ENCODE results near the gene RANGAP1.
A peak's percentile ranks its signal among the peaks of the same experiment; 100 is the strongest.

Gene RANGAP1

GRCh38 chr22:41231369-41231768, 54.6 kb downstream of the RANGAP1 start:
- no peak for DNase-seq

GRCh38 chr22:41230401-41230785, 55.6 kb downstream of the RANGAP1 start:
- no peak for DNase-seq

DNA sequence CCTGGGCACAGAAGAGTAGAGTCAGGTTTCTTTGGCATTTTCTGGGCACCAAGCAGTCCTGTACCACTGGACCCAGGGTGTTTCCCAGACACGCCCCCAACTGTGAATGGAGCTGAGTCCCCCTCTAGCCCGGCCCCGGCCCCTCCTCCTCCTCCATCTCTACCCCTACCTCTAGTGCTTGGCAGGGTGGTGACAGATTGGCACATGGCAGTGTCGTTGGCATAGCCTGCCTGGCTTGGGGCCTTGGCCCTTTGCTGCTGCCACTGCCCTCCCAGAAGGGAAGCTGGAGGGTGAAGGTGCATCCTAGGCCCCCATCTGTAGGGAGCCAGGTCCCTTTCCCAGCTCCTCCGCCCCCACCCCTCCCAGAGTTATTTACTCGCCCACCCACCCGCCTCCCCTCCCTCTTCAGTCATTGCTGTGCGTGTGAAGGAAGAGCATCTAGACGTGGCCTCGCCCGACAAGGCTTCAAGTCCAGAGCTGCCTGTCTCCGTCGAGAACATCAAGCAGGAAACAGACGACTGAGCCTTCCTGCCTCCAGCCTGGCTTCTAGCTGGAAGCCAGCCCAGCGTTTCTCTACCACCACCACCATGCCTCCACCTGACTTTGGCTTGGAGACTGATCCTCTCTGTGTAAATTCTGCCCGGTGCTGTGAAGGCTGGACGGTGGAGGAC, 56.1 kb downstream of the RANGAP1 start:
- DNase-seq, result no peak

DNA sequence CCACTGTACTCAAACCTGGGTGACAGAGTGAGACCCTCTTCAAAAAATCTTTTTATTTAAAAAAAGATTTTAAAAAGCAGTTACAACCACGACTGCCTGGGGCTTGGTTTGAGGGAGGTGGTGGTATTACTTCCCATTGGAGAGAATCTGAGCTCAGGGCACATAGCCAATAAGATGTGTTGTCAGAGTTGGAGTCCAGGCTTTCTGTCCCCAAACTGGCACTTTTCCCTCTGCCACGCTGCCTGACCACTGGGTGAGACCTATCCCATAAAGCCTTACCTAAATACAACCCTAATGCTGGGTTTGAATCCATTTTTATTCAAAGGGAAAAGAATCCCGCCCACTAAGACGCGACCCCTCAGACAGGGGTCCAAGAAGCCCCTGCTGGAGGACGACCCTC, 56.8 kb downstream of the RANGAP1 start:
- no peak for DNase-seq

DNA sequence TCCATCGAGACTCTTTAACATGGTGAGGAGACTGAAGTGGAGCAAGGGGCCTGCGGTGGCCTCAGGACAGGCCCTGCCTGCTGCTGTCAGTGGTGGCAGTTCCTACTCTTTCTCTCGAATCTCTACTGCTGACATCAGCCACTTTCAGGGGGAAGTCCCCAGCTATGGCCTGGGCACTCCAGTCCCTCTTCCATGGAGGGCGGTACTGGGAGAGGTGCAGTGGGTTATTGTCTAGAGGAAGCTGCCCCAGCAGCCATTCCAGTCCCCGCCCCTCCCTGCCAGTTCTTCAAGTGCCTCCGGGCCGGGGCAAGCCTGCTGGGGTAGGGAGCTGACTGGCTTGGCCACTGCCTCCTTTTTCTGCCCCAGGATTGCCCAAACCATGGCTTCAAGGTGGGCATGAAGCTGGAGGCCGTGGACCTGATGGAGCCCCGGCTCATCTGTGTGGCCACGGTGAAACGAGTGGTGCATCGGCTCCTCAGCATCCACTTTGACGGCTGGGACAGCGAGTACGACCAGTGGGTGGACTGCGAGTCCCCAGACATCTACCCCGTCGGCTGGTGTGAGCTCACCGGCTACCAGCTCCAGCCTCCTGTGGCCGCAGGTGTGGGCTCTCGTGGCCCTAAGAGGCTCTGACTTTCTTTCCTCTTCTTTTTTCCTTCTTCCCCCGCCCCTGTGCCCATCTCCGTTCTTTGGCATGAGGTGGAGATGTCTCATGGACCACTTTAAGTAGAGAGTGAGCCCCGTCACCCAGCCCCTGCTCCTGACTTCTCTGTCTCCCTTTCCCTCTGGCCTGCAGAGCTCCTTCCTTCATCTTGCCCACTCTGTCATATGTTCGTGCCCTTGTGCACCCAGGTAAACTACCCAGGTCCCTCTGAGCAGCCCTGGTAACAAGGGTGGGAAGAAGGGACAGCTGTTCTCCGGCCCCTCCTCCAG, 59.0 kb downstream of the RANGAP1 start:
- no peak for DNase-seq

- no peak for DNase-seq
These were observed 62.5 kb downstream of the RANGAP1 start for GRCh38 chr22:41223535-41223934.

GRCh38 chr22:41222846-41223507, 63.0 kb downstream of the RANGAP1 start:
- no peak for DNase-seq

DNA sequence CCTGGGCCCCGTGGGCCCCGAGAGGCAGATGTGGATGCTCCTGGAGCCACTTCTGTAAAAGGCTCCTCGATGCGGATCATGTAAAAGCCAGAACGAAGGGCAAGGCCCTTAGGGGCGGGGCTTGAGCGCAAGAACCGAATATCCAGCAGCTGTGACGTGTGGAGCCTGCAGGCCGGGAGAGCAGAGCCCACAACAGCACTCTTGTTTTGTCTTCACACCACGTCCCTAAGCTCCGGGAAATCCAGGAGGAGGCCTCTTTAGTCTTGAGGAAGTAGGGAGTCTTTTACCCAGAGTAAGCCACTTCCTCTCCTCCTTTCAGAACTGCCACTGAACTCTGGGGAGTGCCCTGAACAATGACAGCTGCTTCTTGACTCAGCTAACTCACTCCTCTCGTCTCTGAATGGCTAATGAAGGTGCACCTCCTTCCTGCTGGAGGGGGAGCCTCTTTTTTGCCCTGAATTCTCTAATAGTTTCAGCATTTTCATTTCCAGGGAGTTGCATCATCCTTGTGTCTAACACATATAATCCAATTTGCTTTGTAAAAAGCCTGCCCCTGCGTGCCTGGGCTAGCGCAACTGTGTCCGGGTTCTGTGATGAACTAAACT, 68.3 kb downstream of the RANGAP1 start:
- peak; percentile 12 for DNase-seq

DNA sequence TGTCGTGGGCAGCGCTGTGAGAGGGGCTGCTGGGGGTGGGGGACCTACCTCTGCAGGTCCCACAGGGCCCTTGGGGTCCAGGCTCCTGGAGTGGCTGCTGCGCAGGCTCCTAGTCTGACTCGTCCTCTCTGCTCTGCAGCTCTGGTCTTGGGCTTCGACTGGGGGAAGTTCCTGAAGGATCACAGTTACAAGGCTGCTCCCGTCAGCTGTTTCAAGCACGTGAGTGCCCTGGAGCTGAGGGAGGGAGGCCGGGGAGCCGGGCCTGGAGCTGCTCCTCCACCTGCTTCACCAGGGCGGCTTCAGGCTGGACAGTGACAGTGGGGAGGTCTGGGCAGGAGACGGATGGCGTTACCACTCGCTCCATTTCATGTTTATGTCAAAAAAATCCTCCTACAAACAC, 69.0 kb downstream of the RANGAP1 start:
- DNase-seq, result no peak

DNA sequence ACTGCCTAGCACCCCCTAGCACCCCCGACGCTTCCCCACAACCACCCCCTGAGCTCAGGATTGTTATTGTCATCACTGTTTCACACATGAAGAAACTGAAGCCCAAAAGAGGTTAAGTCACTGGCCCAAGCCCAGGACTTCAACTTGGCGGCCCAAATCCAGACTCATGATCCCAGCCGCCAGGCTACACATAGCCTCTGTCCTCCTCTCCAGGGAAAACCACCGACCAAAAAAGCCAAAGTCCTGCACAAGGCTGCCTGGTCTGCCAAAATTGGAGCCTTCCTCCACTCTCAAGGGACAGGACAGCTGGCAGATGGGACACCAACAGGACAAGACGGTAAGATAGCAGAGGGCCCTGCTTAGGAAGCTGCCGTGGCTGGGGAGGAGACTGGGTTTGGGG, 70.1 kb downstream of the RANGAP1 start:
- no peak for DNase-seq

DNA sequence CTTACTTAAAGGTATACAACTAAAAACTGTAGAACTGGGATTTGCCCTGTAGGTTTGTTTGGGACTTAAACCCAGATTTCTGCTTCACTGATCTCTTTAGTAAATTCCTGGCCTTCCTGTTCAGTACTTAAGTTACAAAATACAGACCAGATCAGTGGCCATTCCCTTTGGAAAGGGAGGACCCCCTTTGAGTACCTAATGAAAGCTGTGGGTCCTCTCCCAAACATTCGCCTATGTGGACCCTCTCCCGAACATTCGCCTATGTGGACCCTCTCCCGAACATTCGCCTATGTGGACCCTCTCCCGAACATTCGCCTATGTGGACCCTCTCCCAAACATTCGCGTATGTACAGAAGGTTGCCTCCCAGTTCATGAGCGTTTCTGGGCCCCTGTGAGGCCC, 70.6 kb downstream of the RANGAP1 start:
- no peak for DNase-seq

DNA sequence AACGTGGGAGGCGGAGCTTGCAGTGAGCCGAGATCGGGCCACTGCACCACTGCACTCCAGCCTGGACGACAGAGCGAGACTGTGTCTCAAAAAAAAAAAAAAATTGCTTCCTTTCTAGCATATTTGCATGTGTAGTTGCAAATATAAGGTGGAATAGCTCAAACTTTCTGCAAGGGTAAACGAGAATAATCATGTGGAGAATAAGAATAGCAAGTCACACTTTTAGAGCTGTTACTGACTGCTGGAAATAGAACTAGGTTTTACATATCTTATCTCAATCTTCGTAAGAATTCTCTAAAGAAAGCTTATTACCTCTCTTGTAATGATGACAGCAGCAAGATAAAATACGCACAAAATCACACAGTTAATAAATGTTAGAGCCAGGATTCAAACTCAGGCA, 79.3 kb downstream of the RANGAP1 start:
- DNase-seq, result no peak

GRCh38 chr22:41204992-41205900, 80.7 kb downstream of the RANGAP1 start, which contains the start of gene L3MBTL2:
Gene L3MBTL2, plus strand, starts transcription at chr22:41205312. Its CDS starts 51 bp downstream, at chr22:41205363.
- peak; percentile 84 for DNase-seq

- DNase-seq, result no peak
These were observed 81.9 kb downstream of the RANGAP1 start for GRCh38 chr22:41204066-41204465.

DNA sequence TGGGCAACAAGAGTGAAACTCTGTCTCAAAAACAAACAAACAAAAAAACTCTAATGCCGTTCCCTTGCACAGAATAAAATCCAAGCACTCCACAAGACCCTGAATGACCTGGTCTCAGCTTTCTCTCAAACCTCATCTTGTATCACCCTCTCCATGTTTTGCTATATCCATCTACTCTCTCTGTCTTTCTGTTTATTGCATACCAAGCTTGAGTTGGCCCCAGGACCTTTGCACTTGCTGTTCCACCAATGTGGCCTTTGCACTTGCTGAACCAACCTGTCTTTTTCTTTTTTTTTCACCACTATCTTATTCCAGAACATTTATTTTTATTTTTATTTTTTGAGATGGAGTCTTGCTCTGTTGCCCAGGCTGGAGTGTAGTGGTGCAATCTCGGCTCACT, 82.9 kb downstream of the RANGAP1 start:
- no peak for DNase-seq

- no peak for DNase-seq
These were observed 84.8 kb downstream of the RANGAP1 start for GRCh38 chr22:41201141-41201540.

GRCh38 chr22:41198027-41198580, 87.9 kb downstream of the RANGAP1 start:
- DNase-seq, result peak; percentile 9

GRCh38 chr22:41197038-41197972, 88.7 kb downstream of the RANGAP1 start:
- no peak for DNase-seq
